Subcutaneous abdominal adipose tissue (tissue), 5 donors: ENCODE data around the gene ADGRG7.

Experiments used
- H3K27ac ChIP-seq: one replicate; pipeline ENCODE4 v1.7.0; 2013; ENCODE audit warnings: low read depth, mild to moderate bottlenecking, inconsistent platforms, low read length, moderate library complexity
- H3K27me3 ChIP-seq, 5 donors: one replicate each; pipeline ENCODE4 v1.7.0; 2013; ENCODE audit warnings: low read length in 5 of 5, inconsistent platforms in 1 of 5; ENCODE audit not compliant: control insufficient read depth in 5 of 5, insufficient read depth in 4 of 5
- H3K36me3 ChIP-seq, 5 donors: one replicate each; pipeline ENCODE4 v1.7.0; 2013; ENCODE audit warnings: low read length in 5 of 5; ENCODE audit not compliant: control insufficient read depth in 5 of 5, insufficient read depth in 5 of 5
- H3K4me1 ChIP-seq, 5 donors: one replicate each; pipeline ENCODE4 v1.7.0; 2013; ENCODE audit warnings: low read length in 5 of 5, mild to moderate bottlenecking in 3 of 5, moderate library complexity in 1 of 5; ENCODE audit not compliant: control insufficient read depth in 5 of 5, insufficient read depth in 5 of 5
- H3K4me3 ChIP-seq, 5 donors: one replicate each; pipeline ENCODE4 v1.7.0; 2013; ENCODE audit warnings: low read length in 5 of 5, low read depth in 1 of 5
- H3K9ac ChIP-seq, 5 donors: one replicate each; pipeline ENCODE4 v1.7.0; 2013; ENCODE audit warnings: low read length in 5 of 5, mild to moderate bottlenecking in 4 of 5, moderate library complexity in 3 of 5
- H3K9me3 ChIP-seq, 5 donors: one replicate each; pipeline ENCODE4 v1.7.0; 2013; ENCODE audit warnings: low read length in 5 of 5; ENCODE audit not compliant: control insufficient read depth in 5 of 5
- donor health status: healthy.
- donor health status: healthy.
- donor health status: healthy.
- donor health status: healthy.
- donor health status: healthy.

The ADGRG7 gene

DNA sequence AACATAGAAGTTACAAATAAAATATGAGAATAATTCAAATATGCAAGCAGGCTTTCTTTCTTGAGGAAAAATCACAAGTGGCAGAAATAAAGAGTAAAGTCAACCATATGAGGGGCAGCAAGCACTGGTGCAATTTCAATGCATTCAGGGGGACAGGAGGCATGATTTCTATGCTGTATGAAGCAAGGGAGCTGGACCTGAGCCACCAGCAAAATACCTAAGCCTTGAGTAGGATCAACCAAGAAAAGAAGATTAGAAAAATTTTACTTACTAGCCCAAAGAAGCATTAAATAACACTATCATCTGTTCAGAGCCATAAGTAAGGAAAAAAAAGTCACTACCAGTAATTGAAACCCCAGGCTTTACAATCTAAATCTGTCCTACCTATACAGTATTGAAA lies 6.3 kb downstream of the ADGRG7 start:
- no peaks in the 10 kb centered on the region for H3K4me1 ChIP-seq
- H3K27me3 ChIP-seq: peaks cover 0 to under 1% (median 0%) of the 10 kb centered on the region in 5 donors
- H3K36me3 ChIP-seq: no peaks in the 10 kb centered on the region
- H3K4me3 ChIP-seq: no peak overlapping the region
- H3K27ac ChIP-seq: no peak overlapping the region
- H3K9me3 ChIP-seq: no peaks in the 10 kb centered on the region
- no peak overlapping the region for H3K9ac ChIP-seq

- no peaks in the 10 kb centered on the region for H3K27me3 ChIP-seq
- H3K36me3 ChIP-seq: no peaks in the 10 kb centered on the region
- no peaks in the 10 kb centered on the region for H3K9me3 ChIP-seq
- H3K4me1 ChIP-seq: no peaks in the 10 kb centered on the region
- no peak overlapping the region for H3K27ac ChIP-seq
- H3K4me3 ChIP-seq: no peak overlapping the region
- H3K9ac ChIP-seq: no peak overlapping the region
Measured at GRCh38 chr3:100621251-100621650, 11.8 kb downstream of the ADGRG7 start.

DNA sequence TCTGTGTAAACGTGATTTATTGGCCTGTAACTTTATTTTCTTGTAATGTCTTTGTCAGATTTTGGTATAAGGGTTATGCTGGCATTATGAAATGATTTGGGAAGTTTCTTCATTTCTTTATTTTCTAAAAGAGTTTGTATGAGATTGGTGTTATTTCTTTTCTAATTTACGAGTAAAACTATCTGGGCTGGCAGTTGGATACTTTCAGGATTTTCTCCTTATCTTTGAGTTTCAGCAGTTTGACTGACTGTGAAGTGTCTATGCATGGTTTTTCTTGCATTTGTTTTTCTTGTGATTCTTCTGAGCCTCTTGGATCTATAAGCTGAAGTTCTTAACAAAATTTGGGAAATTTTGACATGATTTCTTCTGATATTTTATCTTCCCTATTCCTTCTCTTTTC lies 18.1 kb downstream of the ADGRG7 start:
- H3K4me3 ChIP-seq: no peak overlapping the region
- no peak overlapping the region for H3K9ac ChIP-seq
- no peaks in the 10 kb centered on the region for H3K27me3 ChIP-seq
- H3K36me3 ChIP-seq: no peaks in the 10 kb centered on the region
- H3K9me3 ChIP-seq: no peaks in the 10 kb centered on the region
- H3K4me1 ChIP-seq: peaks cover 0 to 3% (median 0%) of the 10 kb centered on the region in 5 donors
- no peak overlapping the region for H3K27ac ChIP-seq

- H3K4me1 ChIP-seq: peaks cover 0 to 3% (median 0%) of the 10 kb centered on the region in 5 donors
- H3K36me3 ChIP-seq: no peaks in the 10 kb centered on the region
- no peak overlapping the region for H3K27ac ChIP-seq
- no peaks in the 10 kb centered on the region for H3K27me3 ChIP-seq
- H3K9me3 ChIP-seq: no peaks in the 10 kb centered on the region
- H3K9ac ChIP-seq: no peak overlapping the region
- no peak overlapping the region for H3K4me3 ChIP-seq
Measured at GRCh38 chr3:100629421-100630127, 20.2 kb downstream of the ADGRG7 start.

DNA sequence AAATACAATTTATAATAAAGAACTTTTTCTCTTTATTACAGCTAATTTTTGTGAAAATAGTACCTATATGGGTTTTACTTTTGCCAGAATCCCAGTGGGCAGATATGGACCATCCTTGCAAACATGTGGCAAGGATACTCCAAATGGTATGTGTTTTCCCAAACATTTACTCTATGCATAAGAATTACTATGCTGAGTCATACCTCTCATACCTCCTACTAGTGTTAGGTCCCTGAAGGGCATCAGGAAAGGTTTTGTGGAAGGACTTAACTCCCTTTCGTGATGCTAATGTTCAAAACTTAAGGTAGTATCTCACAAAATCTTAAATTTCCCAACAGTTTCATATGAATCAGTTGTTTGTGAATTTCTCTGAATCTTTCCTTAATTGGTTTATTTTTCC lies 21.3 kb downstream of the ADGRG7 start:
- no peak overlapping the region for H3K9ac ChIP-seq
- no peaks in the 10 kb centered on the region for H3K36me3 ChIP-seq
- no peaks in the 10 kb centered on the region for H3K9me3 ChIP-seq
- H3K4me1 ChIP-seq: peaks cover 0 to 3% (median 0%) of the 10 kb centered on the region in 5 donors
- H3K27ac ChIP-seq: no peak overlapping the region
- no peak overlapping the region for H3K4me3 ChIP-seq
- H3K27me3 ChIP-seq: no peaks in the 10 kb centered on the region

GRCh38 chr3:100631236-100631635 lies 21.8 kb downstream of the ADGRG7 start:
- H3K9ac ChIP-seq: no peak overlapping the region
- H3K4me3 ChIP-seq: no peak overlapping the region
- H3K36me3 ChIP-seq: no peaks in the 10 kb centered on the region
- H3K9me3 ChIP-seq: no peaks in the 10 kb centered on the region
- no peaks in the 10 kb centered on the region for H3K27me3 ChIP-seq
- H3K4me1 ChIP-seq: peaks cover 0 to 3% (median 0%) of the 10 kb centered on the region in 5 donors
- H3K27ac ChIP-seq: no peak overlapping the region

DNA sequence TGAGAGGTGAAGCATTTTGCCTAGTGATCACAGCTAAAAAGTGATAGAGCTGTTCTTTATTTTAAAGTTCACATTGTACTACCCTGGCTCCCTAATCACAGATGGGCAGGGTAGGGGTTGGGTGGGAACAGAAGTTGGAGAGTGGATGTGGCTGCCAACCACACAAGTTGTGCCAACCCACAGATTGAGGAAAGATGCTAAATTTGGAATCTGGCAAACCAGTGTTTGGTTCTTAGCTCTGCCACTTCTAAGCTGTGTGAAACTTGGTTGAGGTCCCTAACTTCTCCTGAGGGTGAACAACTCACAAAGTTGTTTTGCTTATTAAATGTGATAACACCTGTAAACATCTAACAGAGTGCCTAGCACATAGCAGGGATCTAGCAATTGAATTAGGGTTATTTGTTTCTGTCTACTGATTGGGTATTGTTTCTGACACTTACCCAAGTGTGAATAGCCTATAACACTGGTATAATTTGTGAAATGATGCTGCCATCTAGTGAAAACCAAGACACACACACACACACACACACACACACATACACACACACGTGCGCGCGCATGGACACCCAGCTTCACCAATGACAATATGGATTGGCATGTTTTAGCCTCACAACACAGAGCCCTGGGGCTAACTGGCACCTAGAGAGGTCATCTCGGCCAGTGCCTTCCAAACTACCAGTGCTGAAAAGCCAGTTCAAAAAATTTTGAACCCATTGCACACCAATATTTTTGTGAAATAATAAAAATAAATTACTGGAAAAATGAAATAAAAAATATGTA lies 25.3 kb downstream of the ADGRG7 start:
- H3K36me3 ChIP-seq: no peaks in the 10 kb centered on the region
- no peak overlapping the region for H3K27ac ChIP-seq
- peaks cover 0 to under 1% (median 0%) of the 10 kb centered on the region in 5 donors for H3K4me1 ChIP-seq
- no peak overlapping the region for H3K4me3 ChIP-seq
- H3K9me3 ChIP-seq: peaks cover 0 to 3% (median 0%) of the 10 kb centered on the region in 5 donors
- no peaks in the 10 kb centered on the region for H3K27me3 ChIP-seq
- no peak overlapping the region for H3K9ac ChIP-seq

DNA sequence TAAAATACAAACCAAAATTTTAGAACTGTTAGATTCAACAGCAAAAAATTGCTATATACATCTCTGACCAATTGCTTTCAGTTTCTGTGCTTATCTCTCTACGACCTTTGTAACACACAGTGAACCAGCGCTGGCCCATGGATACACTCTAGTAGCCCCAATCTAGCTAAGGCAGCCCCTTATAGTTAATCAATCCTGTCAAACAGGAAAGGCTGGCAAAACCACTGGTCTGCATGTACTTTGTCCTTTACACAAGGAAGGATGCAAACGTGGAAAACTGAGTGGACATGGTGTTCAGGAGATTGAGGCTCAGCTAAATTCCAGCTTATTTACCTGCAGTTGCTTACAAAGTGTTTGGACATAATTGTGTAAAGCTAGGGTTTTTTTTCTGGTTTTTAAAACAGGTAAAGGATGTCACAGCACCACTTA lies 25.9 kb downstream of the ADGRG7 start:
- H3K27ac ChIP-seq: no peak overlapping the region
- H3K9me3 ChIP-seq: peaks cover 0 to 3% (median 0%) of the 10 kb centered on the region in 5 donors

DNA sequence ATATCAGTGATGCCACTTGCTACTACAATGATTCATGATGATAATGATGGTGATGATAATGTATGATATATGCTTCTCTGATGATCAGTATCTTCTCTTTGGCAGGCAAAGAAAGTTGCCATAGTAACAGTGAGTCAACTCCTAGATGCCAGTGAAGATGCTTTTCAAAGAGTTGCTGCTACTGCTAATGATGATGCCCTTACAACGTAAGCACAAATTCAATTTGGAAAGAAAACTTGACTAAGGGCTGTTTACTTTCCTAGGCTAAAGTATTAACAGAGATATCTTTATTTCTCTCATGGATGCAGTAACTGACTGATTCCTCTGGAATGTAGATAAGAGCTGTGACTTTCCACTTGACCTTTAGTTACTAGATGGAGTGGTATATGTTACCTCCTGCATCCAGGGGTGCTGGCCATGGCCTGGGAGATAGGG lies 27.8 kb downstream of the ADGRG7 start:
- Histone ChIP-seq H3K4me1 (no peaks in the 10 kb centered on the region), H3K36me3 (no peaks in the 10 kb centered on the region), H3K9me3 (peaks cover 0 to 3% (median 0%) of the 10 kb centered on the region in 5 donors), H3K9ac (no peak overlapping the region), H3K27me3 (no peaks in the 10 kb centered on the region), H3K27ac (no peak overlapping the region), H3K4me3 (no peak overlapping the region)

More for the DNA sequence above, 25.9 kb downstream of the ADGRG7 start:
- no peaks in the 10 kb centered on the region for H3K4me1 ChIP-seq
- H3K27me3 ChIP-seq: no peaks in the 10 kb centered on the region
- no peak overlapping the region for H3K4me3 ChIP-seq
- H3K9ac ChIP-seq: no peak overlapping the region
- H3K36me3 ChIP-seq: no peaks in the 10 kb centered on the region

DNA sequence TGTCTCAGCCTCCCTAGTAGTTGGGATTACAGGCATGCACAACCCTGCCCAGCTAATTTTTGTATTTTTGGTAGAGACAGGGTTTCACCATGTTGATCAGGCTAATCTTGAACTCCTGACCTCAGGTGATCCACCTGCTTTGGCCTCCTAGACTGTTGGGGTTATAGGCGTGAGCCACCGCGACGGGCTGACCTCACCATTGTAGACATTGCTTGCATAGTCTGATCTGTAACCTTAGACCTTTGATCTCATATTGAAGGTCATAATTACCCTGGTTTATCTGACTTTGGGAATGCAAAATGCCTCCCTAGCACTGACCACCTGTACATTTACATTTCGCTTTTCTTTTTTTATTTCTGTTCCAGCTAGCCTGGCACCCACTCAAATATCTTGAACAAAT lies 31.2 kb downstream of the ADGRG7 start:
- Histone ChIP-seq H3K36me3 (no peaks in the 10 kb centered on the region), H3K9me3 (peaks cover 0 to 3% (median 0%) of the 10 kb centered on the region in 5 donors), H3K4me3 (no peak overlapping the region), H3K9ac (no peak overlapping the region), H3K27me3 (no peaks in the 10 kb centered on the region), H3K27ac (no peak overlapping the region), H3K4me1 (no peaks in the 10 kb centered on the region)
